GM23338 (cell line): Measurements from ENCODE around the gene AMFR. TPM values are rescaled to one million over a fixed set of nuclear protein-coding genes. Genes with fewer than 3 reads are reported as not detected.

Source experiments
- ATAC-seq: fragments of 200-7000 bp; cut with Tn5 transposase; 3 replicates; pipeline ENCODE4 v1.9.1; 2020
- DNase-seq: peaks from one replicate; pipeline ENCODE4 v3.0.0-alpha.2; 2015; ENCODE audit warnings: low spot score
- H2AFZ ChIP-seq: fragments of 200-600 bp; sonication (generic); 2 replicates; pipeline ENCODE4 v1.8.0; 2016; ENCODE audit warnings: antibody characterized with exemption, mild to moderate bottlenecking, moderate library complexity
- H3F3A ChIP-seq: fragments of 200-600 bp; sonication (generic); replicated peaks from 2 replicates; pipeline ENCODE4 v1.8.0; 2017; ENCODE audit warnings: antibody characterized with exemption, mixed run types, low read depth
- H3K27ac ChIP-seq: fragments of 200-600 bp; sonication (generic); 2 replicates; pipeline ENCODE4 v1.6.1; 2016; ENCODE audit warnings: low read depth
- H3K27me3 ChIP-seq: fragments of 200-600 bp; sonication (generic); 2 replicates; pipeline ENCODE4 v1.8.0; 2016; ENCODE audit warnings: mild to moderate bottlenecking, mixed run types, moderate library complexity; ENCODE audit not compliant: insufficient read depth
- H3K36me3 ChIP-seq: fragments of 200-600 bp; sonication (generic); 2 replicates; pipeline ENCODE4 v1.8.0; 2016; ENCODE audit warnings: mild to moderate bottlenecking; ENCODE audit not compliant: insufficient read depth
- H3K4me1 ChIP-seq: fragments of 200-600 bp; sonication (generic); 2 replicates; pipeline ENCODE4 v1.8.0; 2016; ENCODE audit warnings: mild to moderate bottlenecking, moderate library complexity; ENCODE audit not compliant: insufficient read depth
- H3K4me2 ChIP-seq: fragments of 200-600 bp; sonication (generic); 2 replicates; pipeline ENCODE4 v1.7.1; 2017; ENCODE audit warnings: mixed run types
- H3K4me3 ChIP-seq: fragments of 200-600 bp; sonication (generic); 2 replicates; pipeline ENCODE4 v1.6.1; 2016; ENCODE audit warnings: mixed run types
- H3K79me2 ChIP-seq: fragments of 200-600 bp; sonication (generic); replicated peaks from 2 replicates; pipeline ENCODE4 v1.8.0; 2017; ENCODE audit warnings: mild to moderate bottlenecking; ENCODE audit not compliant: insufficient read depth
- H3K9me2 ChIP-seq: fragments of 200-600 bp; sonication (generic); 2 replicates; pipeline ENCODE4 v1.8.0; 2017; ENCODE audit not compliant: insufficient read depth
- H4K20me1 ChIP-seq: fragments of 200-600 bp; sonication (generic); replicated peaks from 2 replicates; pipeline ENCODE4 v1.8.0; 2017; ENCODE audit warnings: mild to moderate bottlenecking; ENCODE audit not compliant: insufficient read depth
- H3K27ac Mint-ChIP-seq: 2 replicates; pipeline ENCODE4 v1.8.0; 2020; ENCODE audit warnings: inconsistent platforms, mild to moderate bottlenecking, moderate library complexity, mixed read lengths
- H3K27me3 Mint-ChIP-seq: 3 replicates; pipeline ENCODE4 v1.8.0; 2022; ENCODE audit warnings: low read depth, mild to moderate bottlenecking, moderate library complexity, mixed read lengths, inconsistent platforms; ENCODE audit not compliant: insufficient read depth, poor library complexity
- H3K36me3 Mint-ChIP-seq: 3 replicates; pipeline ENCODE4 v1.8.0; 2021; ENCODE audit warnings: low read depth, mild to moderate bottlenecking, inconsistent platforms, moderate library complexity, mixed read lengths
- H3K4me1 Mint-ChIP-seq: 3 replicates; pipeline ENCODE4 v1.8.0; 2020; ENCODE audit warnings: mild to moderate bottlenecking, inconsistent platforms, mixed read lengths
- H3K4me3 Mint-ChIP-seq: 3 replicates; pipeline ENCODE4 v1.8.0; 2021; ENCODE audit warnings: moderate library complexity, mild to moderate bottlenecking, inconsistent platforms, mixed read lengths
- H3K9me3 Mint-ChIP-seq: 3 replicates; pipeline ENCODE4 v1.8.0; 2020; ENCODE audit warnings: moderate library complexity, mild to moderate bottlenecking, inconsistent platforms, mixed read lengths
- CREB1 ChIP-seq: fragments of 250-450 bp; sonication (Bioruptor Pico); IDR thresholded peaks from 2 replicates; pipeline ENCODE4 v1.5.0; 2020; ENCODE audit warnings: low read depth, mild to moderate bottlenecking, moderate library complexity
- ETS1 ChIP-seq: IDR thresholded peaks from 2 replicates; pipeline ENCODE4 v1.6.1; 2016; ENCODE audit warnings: antibody characterized with exemption
- EZH2 ChIP-seq: fragments of 200-600 bp; sonication (generic); IDR thresholded peaks from one replicate; pipeline ENCODE4 v1.8.0; 2017; ENCODE audit warnings: antibody characterized with exemption, mild to moderate bottlenecking, low read depth; ENCODE audit not compliant: unreplicated experiment
- EZH2phosphoT487 ChIP-seq: fragments of 200-600 bp; sonication (generic); IDR thresholded peaks from one replicate; pipeline ENCODE4 v1.8.1; 2018; ENCODE audit warnings: antibody characterized with exemption; ENCODE audit not compliant: unreplicated experiment
- JUNB ChIP-seq: IDR thresholded peaks from one replicate; pipeline ENCODE4 v1.6.1; 2016; ENCODE audit warnings: antibody characterized with exemption; ENCODE audit not compliant: unreplicated experiment
- NANOG ChIP-seq: IDR thresholded peaks from 2 replicates; pipeline ENCODE4 v1.6.1; 2016; ENCODE audit warnings: antibody characterized with exemption, borderline replicate concordance
- REST ChIP-seq: IDR thresholded peaks from one replicate; pipeline ENCODE4 v1.6.1; 2018; ENCODE audit warnings: antibody characterized with exemption; ENCODE audit not compliant: unreplicated experiment
- STAT1 ChIP-seq: IDR thresholded peaks from one replicate; pipeline ENCODE4 v1.6.1; 2016; ENCODE audit warnings: antibody characterized with exemption; ENCODE audit not compliant: unreplicated experiment
- ZNF114 ChIP-seq: fragments of 250-450 bp; sonication (Bioruptor Pico); IDR thresholded peaks from 2 replicates; pipeline ENCODE4 v1.5.0; 2020; ENCODE audit warnings: mild to moderate bottlenecking, moderate library complexity
- ZNF331 ChIP-seq: fragments of 250-450 bp; sonication (Bioruptor Pico); IDR thresholded peaks from 2 replicates; pipeline ENCODE4 v1.5.0; 2020; ENCODE audit warnings: low read depth, mild to moderate bottlenecking, moderate library complexity
- polyA plus RNA-seq: library from polyadenylated mRNA; unstranded; fragments of >200 nt; fragmentation: Nextera tagmentation; extraction: Ambion mirVana; gene quantifications from 2 replicates; pipeline ENCODE4 v1.2.1, GENCODE V29; 2016
- total RNA-seq: library from RNA; depleted of rRNA; stranded (reverse); fragments of >200 nt; shearing (Covaris generic); gene quantifications from 2 replicates; pipeline ENCODE4 v1.2.3, GENCODE V29; 2014

AMFR gene
- total and polyA plus RNA-seq, 2 experiments from 2014 or later, result 9.0 to 41.1 TPM

GRCh38 chr16:56312556-56312955, 112.8 kb downstream of the AMFR start:
- Histone ChIP-seq H3K4me2 (no peak overlapping the region), H4K20me1 (no peaks in the 10 kb centered on the region), H3K36me3 (no peaks in the 10 kb centered on the region), H3K79me2 (no peaks in the 10 kb centered on the region), H3F3A (no peaks in the 10 kb centered on the region), H2AFZ (no peak overlapping the region), H3K27me3 (no peaks in the 10 kb centered on the region), H3K4me3 (no peak overlapping the region), H3K4me1 (no peaks in the 10 kb centered on the region), H3K9me2 (no peaks in the 10 kb centered on the region), H3K27ac (no peak overlapping the region)
- H3K4me3 Mint-ChIP-seq, result no peak overlapping the region
- no peak for DNase-seq
- no peaks in the 10 kb centered on the region; the same call in 1 of the 3 replicates for H3K4me1 Mint-ChIP-seq
- ATAC-seq, result no peak
- H3K9me3 Mint-ChIP-seq, result no peaks in the 10 kb centered on the region
- TF ChIP-seq CREB1 (CRISPR knock-in tag), result no peak
- no peak for TF ChIP-seq JUNB
- no peak for TF ChIP-seq REST
- no peak for TF ChIP-seq STAT1
- TF ChIP-seq ZNF114 (CRISPR knock-in tag), result no peak
- TF ChIP-seq EZH2phosphoT487, result no peak
- no peak for TF ChIP-seq ETS1
- H3K36me3 Mint-ChIP-seq, result no peaks in the 10 kb centered on the region
- H3K27ac Mint-ChIP-seq, result no peak overlapping the region
- peaks cover 12% of the 10 kb centered on the region for H3K27me3 Mint-ChIP-seq

- no peak overlapping the region for H3K4me3 Mint-ChIP-seq
These were observed 113.4 kb downstream of the AMFR start for GRCh38 chr16:56312028-56312300.

More at GRCh38 chr16:56312028-56312300, 113.4 kb downstream of the AMFR start:
- no peak overlapping the region for H3K4me3 ChIP-seq
- H3F3A ChIP-seq, result no peaks in the 10 kb centered on the region
- DNase-seq, result no peak
- Mint-ChIP-seq H3K4me1 (no peaks in the 10 kb centered on the region; the same call in 2 of the 3 replicates), H3K27ac (no peak overlapping the region), H3K36me3 (no peaks in the 10 kb centered on the region), H3K27me3 (peaks cover 7% of the 10 kb centered on the region), H3K9me3 (no peaks in the 10 kb centered on the region)
- no peak overlapping the region for H3K4me2 ChIP-seq
- no peaks in the 10 kb centered on the region for H3K9me2 ChIP-seq
- no peaks in the 10 kb centered on the region for H3K79me2 ChIP-seq
- no peak for TF ChIP-seq ETS1
- no peak for TF ChIP-seq ZNF114 (CRISPR knock-in tag)
- no peak for TF ChIP-seq EZH2phosphoT487
- no peak for TF ChIP-seq EZH2
- no peak for TF ChIP-seq NANOG
- TF ChIP-seq JUNB, result no peak
- no peak for TF ChIP-seq REST
- no peak for TF ChIP-seq CREB1 (CRISPR knock-in tag)
- no peak for TF ChIP-seq STAT1
- TF ChIP-seq ZNF331 (CRISPR knock-in tag), result no peak
- no peaks in the 10 kb centered on the region for H3K27me3 ChIP-seq
- no peaks in the 10 kb centered on the region for H4K20me1 ChIP-seq
- H3K4me1 ChIP-seq, result no peaks in the 10 kb centered on the region
- no peak overlapping the region for H3K27ac ChIP-seq
- no peaks in the 10 kb centered on the region for H3K36me3 ChIP-seq
- ATAC-seq, result no peak
- H2AFZ ChIP-seq, result no peak overlapping the region
